HepG2 (cell line): ENCODE data around the gene ZFX. TPM values are rescaled to one million over a fixed set of nuclear protein-coding genes. Genes with fewer than 3 reads are reported as not detected.

ENCODE experiments used
- ATAC-seq: fragments of 200-7000 bp; cut with Tn5 transposase; 3 replicates; pipeline ENCODE4 v1.9.1; 2020; ENCODE audit warnings: mild to moderate bottlenecking, moderate library complexity
- BruUV-seq: library from RNA; stranded (reverse); fragments of 400-500 nt; replicated peaks from 2 replicates; lab custom pipeline; 2021; lab: Mats Ljungman, UMichigan
- CTCF ChIA-PET: fragments of 300-600 bp; formaldehyde crosslinking; extraction: SDS; loops from one replicate; lab custom pipeline; 2021; ENCODE audit warnings: low total read pairs, inconsistent platforms, low intra/inter-chr PET ratio; lab: Yijun Ruan, JAX
- POLR2A ChIA-PET: fragments of 350-600 bp; sonication (Branson Sonifier 250); formaldehyde crosslinking; loops from one replicate; lab custom pipeline; 2020; ENCODE audit warnings: antibody characterized with exemption, inconsistent platforms; lab: Yijun Ruan, JAX
- DNase-seq: peaks from one replicate; pipeline ENCODE4 v3.0.0-alpha.2; 2015; ENCODE audit warnings: low spot score
- FAIRE-seq: peaks from 3 replicates; lab custom pipeline; 2011; peaks lifted over from hg19 to GRCh38; lab: Jason Lieb, UNC
- H2AFZ ChIP-seq: one replicate; pipeline ENCODE4 v1.6.1; 2011; ENCODE audit warnings: low read length, inconsistent platforms
- H3K27ac ChIP-seq: fragments of 300-600 bp; 3 replicates; pipeline ENCODE4 v1.8.0; 2011; ENCODE audit warnings: mixed run types, mild to moderate bottlenecking, mixed read lengths, low read length, inconsistent platforms; ENCODE audit not compliant: insufficient read depth; ENCODE audit errors: extremely low read length
- H3K27me3 ChIP-seq, 2 experiments: fragments of 200-600 bp in 1 of 2; 2 replicates in 1 of 2; 3 replicates in 1 of 2; pipeline versions ENCODE4 v1.6.0 to v1.8.0; 2011; ENCODE audit warnings: low read length in 2 of 2, mild to moderate bottlenecking in 2 of 2, moderate library complexity in 2 of 2, inconsistent platforms in 1 of 2; ENCODE audit not compliant: insufficient read depth in 2 of 2, control insufficient read depth in 1 of 2
- H3K36me3 ChIP-seq, 2 experiments: fragments of 200-600 bp in 1 of 2; replicated peaks in 1 of 2; 2 replicates in 1 of 2; 3 replicates in 1 of 2; pipeline versions ENCODE4 v1.5.1 to v1.8.0; 2011; ENCODE audit warnings: low read length in 2 of 2, inconsistent platforms in 1 of 2; ENCODE audit not compliant: insufficient read depth in 2 of 2, control insufficient read depth in 1 of 2
- H3K4me1 ChIP-seq: 2 replicates; pipeline ENCODE4 v1.5.1; 2012; ENCODE audit warnings: low read length, inconsistent platforms; ENCODE audit not compliant: insufficient read depth
- H3K4me2 ChIP-seq: 2 replicates; pipeline ENCODE4 v1.6.0; 2011; ENCODE audit warnings: low read depth, low read length, inconsistent platforms
- H3K4me3 ChIP-seq, 3 experiments: fragments of 200-600 bp in 1 of 3; sonication (generic), shearing (Covaris generic) in 1 of 3; replicated peaks in 1 of 3; 2 replicates each; pipeline ENCODE4 v1.5.1; 2011 to 2016; ENCODE audit warnings: low read length in 3 of 3, inconsistent platforms in 2 of 3, low read depth in 2 of 3, mild to moderate bottlenecking in 2 of 3, control low read depth in 1 of 3, mixed read lengths in 1 of 3; ENCODE audit not compliant: insufficient read depth in 1 of 3
- H3K79me2 ChIP-seq: one replicate; pipeline ENCODE4 v1.6.1; 2011; ENCODE audit warnings: low read length, inconsistent platforms; ENCODE audit not compliant: insufficient read depth
- H3K9ac ChIP-seq: 2 replicates; pipeline ENCODE4 v1.6.0; 2011; ENCODE audit warnings: mild to moderate bottlenecking, low read depth, low read length, inconsistent platforms; ENCODE audit not compliant: insufficient read depth
- H3K9me3 ChIP-seq: 2 replicates; pipeline ENCODE4 v1.5.1; 2012; ENCODE audit warnings: mild to moderate bottlenecking, low read length
- H4K20me1 ChIP-seq: 2 replicates; pipeline ENCODE4 v1.6.0; 2011; ENCODE audit warnings: inconsistent platforms, mild to moderate bottlenecking, low read length, moderate library complexity; ENCODE audit not compliant: insufficient read depth
- CREM ChIP-seq, 2 experiments: sonication (generic) in 1 of 2; formaldehyde crosslinking in 1 of 2; IDR thresholded peaks; 2 replicates each; pipeline versions ENCODE4 v1.4.0 to v1.6.1; 2016 to 2020; ENCODE audit warnings: antibody characterized with exemption in 1 of 2, mild to moderate bottlenecking in 1 of 2, missing genetic modification reagents in 1 of 2
- GLI4 ChIP-seq: sonication (generic); formaldehyde crosslinking; IDR thresholded peaks from 2 replicates; pipeline ENCODE4 v1.5.1; 2020; ENCODE audit warnings: missing genetic modification reagents, mild to moderate bottlenecking, moderate library complexity, borderline replicate concordance
- PHF8 ChIP-seq: sonication (generic); formaldehyde crosslinking; IDR thresholded peaks from 2 replicates; pipeline ENCODE4 v1.5.0; 2020; ENCODE audit warnings: missing genetic modification reagents
- RXRB ChIP-seq: IDR thresholded peaks from 2 replicates; pipeline ENCODE4 v1.6.1; 2016; ENCODE audit warnings: borderline replicate concordance, missing genetic modification reagents, missing compliant biosample characterization
- ZBTB10 ChIP-seq: sonication (generic); formaldehyde crosslinking; IDR thresholded peaks from 2 replicates; pipeline ENCODE4 v1.4.0; 2020; ENCODE audit warnings: missing genetic modification reagents, borderline replicate concordance
- ZNF619 ChIP-seq: sonication (generic); formaldehyde crosslinking; IDR thresholded peaks from 2 replicates; pipeline ENCODE4 v1.4.0; 2020; ENCODE audit warnings: mild to moderate bottlenecking, missing genetic modification reagents
- ZSCAN12 ChIP-seq: sonication (generic); formaldehyde crosslinking; IDR thresholded peaks from 2 replicates; pipeline ENCODE4 v1.9.0; 2021; ENCODE audit warnings: mild to moderate bottlenecking, missing genetic modification reagents
- WGBS: methylation state at CpG from one replicate; pipeline ENCODE4 v1.1.6; 2017; ENCODE audit warnings: low lambda C conversion rate; 5-methylcytosine and 5-hydroxymethylcytosine counted together
- in situ Hi-C: cut with HindIII; loops from 2 replicates; pipeline ENCODE4 v1.10.0; 2017; ENCODE audit warnings: low pct_unique_long_range_greater_than_20kb; ENCODE audit not compliant: extremely low pct_ligation_motif_present
- intact Hi-C: fragments of 100-400 bp; cut with micrococcal nuclease; formaldehyde crosslinking; loops from one replicate; pipeline ENCODE4 v1.10.0; 2022; ENCODE audit not compliant: unreplicated experiment
- polyA plus RNA-seq, 8 experiments: library from polyadenylated mRNA; depleted of rRNA in 3 of 8; stranded (reverse) in 7 of 8; unstranded in 1 of 8; fragments of >200 nt; fragmentation: Illumina TruSeq in 4 of 8; extraction: Trizol in 4 of 8; gene quantifications; 2 replicates each; pipeline versions ENCODE4 v1.2.1 to v1.2.3, GENCODE V29; 2011 to 2016; ENCODE audit warnings: low read depth in 4 of 8, missing spikeins in 1 of 8, mixed read lengths in 1 of 8; ENCODE audit not compliant: insufficient read depth in 1 of 8
- total RNA-seq, 5 experiments: library from RNA; depleted of rRNA; stranded (reverse); fragments of >200 nt; fragmentation: Illumina TruSeq; extraction: Trizol; gene quantifications; 2 replicates each; pipeline ENCODE4 v1.2.3, GENCODE V29; 2016; ENCODE audit warnings: low read depth in 1 of 5

ZFX gene
- total and polyA plus RNA-seq, 2 of the 13 experiments (the other 11 are each of a cell fraction or from before 2014, with no cell fraction given), result 13.8 to 37.3 TPM

DNA sequence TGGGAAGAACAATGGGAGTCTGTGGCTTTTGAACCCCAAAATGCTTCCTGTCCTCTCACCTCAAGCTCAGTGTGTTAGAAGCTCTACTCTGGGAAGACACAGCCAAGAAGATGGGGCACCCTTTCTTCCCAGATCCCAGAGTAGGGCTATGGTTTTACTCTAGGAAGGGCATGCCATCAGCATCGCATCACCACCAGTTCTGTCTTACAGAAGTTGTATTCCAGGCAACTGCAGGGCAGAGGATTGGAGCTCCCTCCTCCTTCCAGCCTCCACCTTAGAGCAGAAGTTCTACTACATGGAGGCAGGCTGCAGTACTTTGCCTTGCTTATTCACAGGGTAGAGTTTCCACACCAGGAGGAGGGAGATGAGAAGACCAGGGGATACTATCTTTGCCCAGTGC lies 18.1 kb upstream of the ZFX start:
- no peak overlapping the region for H3K4me2 ChIP-seq
- CTCF ChIA-PET, result no interaction called here
- POLR2A ChIA-PET, result no interaction called here
- no peaks in the 10 kb centered on the region for H3K9me3 ChIP-seq
- H3K36me3 ChIP-seq, result no peaks in the 10 kb centered on the region
- no peaks in the 10 kb centered on the region for H4K20me1 ChIP-seq
- in situ Hi-C loops (no loop called here), intact Hi-C loops (no loop called here)
- no peak for TF ChIP-seq RXRB (CRISPR knock-in tag)
- no peak for TF ChIP-seq ZBTB10 (CRISPR knock-in tag)
- TF ChIP-seq ZSCAN12 (CRISPR knock-in tag), result no peak
- no peak for TF ChIP-seq PHF8 (CRISPR knock-in tag)
- no peak for TF ChIP-seq GLI4 (CRISPR knock-in tag)
- TF ChIP-seq CREM (IDR thresholded peaks at IDR 0.05), result no peak
- TF ChIP-seq CREM (CRISPR knock-in tag; IDR thresholded peaks at IDR 0.05), result no peak
- TF ChIP-seq ZNF619 (CRISPR knock-in tag), result no peak
- no peak for ATAC-seq
- FAIRE-seq, result no peak
- H2AFZ ChIP-seq, result no peak overlapping the region
- no peaks in the 10 kb centered on the region for H3K79me2 ChIP-seq
- no TSS peak for BruUV-seq
- WGBS, result 100% methylated on average over 1 of the region's 1 CpG
- H3K27me3 ChIP-seq, result no peaks in the 10 kb centered on the region
- DNase-seq, result no peak
- H3K27ac ChIP-seq, result no peak overlapping the region
- H3K9ac ChIP-seq, result no peak overlapping the region
- no peak overlapping the region for H3K4me3 ChIP-seq
- no peaks in the 10 kb centered on the region for H3K4me1 ChIP-seq
